ENCODE data around the gene KIR3DL1.
"Not testable (repeated sequence)": the region's sequence is repeated elsewhere in the genome, so short reads cannot be mapped to it uniquely, and the experiment has no call there.

Gene KIR3DL1

DNA sequence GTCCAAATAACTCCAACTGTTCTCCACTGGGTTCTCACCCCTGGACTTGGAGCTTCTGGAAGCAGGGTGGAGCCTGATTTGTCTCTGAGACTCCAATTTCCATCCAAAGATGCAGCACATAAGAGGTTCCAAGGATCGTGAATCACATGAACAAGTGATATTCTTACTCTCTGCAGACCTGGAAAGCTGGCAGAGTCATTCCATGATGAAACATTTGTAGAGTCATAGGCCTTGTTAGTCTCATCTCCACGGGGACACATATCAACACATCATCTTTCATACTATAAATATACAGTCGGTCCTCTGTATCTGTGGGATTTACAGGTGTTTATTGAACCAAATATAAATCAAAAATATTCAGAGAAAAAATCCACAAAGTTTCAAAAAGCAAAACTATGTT lies 1.7 kb upstream of the KIR3DL1 start:
- DNase-seq (ENCODE audit: low read depth) = not testable (repeated sequence)

DNA sequence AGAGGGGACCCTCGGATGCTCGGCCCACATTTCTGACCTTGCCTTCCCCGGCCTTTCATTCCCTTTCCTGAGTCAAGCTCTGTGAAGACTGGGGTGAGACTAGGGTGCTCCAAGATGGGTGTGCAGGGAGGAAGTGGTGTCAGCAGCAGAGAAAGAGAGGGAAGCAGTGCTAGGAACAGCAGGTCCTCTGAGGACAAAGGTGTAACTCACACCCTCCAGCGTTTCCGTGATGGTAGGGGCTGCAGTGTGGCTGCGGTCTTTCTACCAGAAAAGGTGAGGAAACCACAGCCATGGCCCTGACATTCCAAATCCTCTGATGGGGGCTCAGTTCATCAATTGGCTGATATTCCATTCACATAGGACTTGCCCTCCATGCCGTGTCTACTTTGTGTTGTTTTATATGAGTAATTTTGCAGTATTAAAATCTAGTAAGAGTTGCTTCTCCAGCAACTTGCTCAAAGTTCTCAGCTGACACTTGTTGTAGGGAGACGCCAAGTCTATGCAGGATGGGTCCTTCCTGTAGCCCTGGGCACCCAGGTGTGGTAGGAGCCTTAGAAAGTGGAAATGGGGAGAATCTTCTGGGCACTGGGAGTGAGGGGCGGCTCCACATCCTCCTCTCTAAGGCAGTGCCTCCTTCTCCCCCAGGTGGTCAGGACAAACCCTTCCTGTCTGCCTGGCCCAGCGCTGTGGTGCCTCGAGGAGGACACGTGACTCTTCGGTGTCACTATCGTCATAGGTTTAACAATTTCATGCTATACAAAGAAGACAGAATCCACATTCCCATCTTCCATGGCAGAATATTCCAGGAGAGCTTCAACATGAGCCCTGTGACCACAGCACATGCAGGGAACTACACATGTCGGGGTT lies 1.6 kb downstream of the KIR3DL1 start:
- DNase-seq (ENCODE audit: low read depth) = no peak

DNA sequence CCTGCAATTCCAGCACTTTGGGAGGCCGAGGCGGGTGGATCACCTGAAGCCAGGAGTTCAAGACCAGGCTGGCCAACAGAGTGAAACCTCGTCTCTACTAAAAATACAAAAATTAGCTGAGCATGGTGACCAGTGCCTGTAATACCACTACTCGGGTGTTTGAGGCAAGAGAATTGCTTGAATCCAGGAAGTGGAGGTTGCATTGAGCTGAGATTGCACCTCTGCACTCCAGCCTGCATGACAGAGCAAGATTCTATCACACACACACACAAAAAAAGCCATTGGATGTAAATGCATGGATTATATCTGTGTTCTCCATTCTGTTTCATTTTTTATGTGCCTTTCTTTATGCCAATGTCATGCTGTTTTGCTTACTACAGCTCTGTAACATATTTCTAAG lies 8.1 kb downstream of the KIR3DL1 start:
- not testable (repeated sequence) for DNase-seq (ENCODE audit: low read depth)

DNA sequence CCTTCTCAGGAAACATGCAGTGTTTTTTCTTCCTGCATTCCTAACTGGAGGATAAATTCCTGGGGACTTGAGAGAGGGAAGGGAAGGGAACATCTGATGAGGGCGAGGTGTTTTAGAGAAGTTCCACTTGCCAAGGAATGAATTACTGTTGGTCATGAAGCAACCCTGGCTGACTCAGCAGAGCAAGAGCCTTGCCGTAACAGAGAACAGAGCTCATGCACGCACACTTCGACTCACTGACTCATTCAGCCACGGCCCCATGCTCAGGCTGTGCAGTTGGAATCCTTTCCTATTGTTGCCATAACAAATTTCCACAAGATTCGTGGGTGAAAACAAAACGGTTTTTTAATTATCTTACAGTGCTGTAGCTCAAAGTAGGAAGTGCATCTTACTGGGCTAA lies 9.1 kb downstream of the KIR3DL1 start:
- not testable (repeated sequence) for DNase-seq (ENCODE audit: low read depth)

DNA sequence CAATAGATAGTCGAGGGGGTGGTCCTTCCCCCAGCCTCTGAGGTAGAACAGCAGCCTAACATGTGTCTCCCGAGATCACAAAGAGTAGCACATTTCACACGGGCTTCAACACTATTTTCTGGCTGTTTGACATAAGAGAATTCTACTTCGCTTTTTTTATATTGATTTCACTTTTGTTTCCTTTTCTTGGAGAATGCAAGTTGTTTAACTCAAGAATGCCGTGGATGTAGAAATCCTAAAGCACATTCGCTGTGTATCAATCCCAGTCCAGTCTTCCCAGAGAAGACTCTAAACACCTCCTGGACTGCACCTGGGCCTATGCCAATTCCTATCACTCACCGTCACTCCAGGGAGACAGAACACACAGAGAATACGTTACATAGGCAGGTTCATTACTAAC lies 11.8 kb downstream of the KIR3DL1 start:
- not testable (repeated sequence) for DNase-seq (ENCODE audit: low read depth)

DNA sequence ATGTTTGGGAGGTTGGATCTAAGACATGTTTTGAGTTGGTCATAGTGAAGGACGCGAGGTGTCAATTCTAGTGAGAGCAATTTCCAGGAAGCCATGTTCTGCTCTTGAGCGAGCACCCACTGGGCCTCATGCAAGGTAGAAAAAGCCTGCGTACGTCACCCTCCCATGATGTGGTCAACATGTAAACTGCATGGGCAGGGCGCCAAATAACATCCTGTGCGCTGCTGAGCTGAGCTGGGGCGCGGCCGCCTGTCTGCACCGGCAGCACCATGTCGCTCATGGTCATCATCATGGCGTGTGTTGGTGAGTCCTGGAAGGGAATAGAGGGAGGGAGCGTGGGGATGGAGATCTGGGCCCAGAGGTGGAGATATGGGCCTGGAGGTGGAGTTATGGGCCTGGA lies 16.2 kb downstream of the KIR3DL1 start, which contains the start of gene KIR2DS4:
TSS of gene KIR2DS4 (plus strand) at position 181 of the 400 bp plus-strand sequence.
- not testable (repeated sequence) for DNase-seq (ENCODE audit: low read depth)

DNA sequence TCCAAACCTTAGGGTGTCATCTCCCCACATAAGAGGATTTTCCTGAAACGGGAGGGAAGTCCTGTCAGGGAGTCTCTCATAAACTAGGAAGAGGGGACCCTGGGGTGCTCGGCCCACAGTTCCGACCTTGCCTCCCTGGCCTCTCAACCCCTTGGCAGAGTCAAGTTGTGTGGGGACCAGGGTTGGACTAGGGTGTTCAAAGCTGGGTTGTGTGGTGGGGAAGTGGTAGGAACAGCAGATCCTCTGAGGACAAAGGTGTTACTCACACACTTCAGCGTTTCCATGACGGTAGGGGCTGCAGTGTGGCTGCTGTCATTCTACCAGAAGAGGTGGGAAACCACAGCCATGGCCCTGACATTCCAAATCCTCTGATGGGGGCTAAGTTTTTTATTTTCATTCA lies 18.9 kb downstream of the KIR3DL1 start:
- DNase-seq (ENCODE audit: low read depth) = not testable (repeated sequence)

DNA sequence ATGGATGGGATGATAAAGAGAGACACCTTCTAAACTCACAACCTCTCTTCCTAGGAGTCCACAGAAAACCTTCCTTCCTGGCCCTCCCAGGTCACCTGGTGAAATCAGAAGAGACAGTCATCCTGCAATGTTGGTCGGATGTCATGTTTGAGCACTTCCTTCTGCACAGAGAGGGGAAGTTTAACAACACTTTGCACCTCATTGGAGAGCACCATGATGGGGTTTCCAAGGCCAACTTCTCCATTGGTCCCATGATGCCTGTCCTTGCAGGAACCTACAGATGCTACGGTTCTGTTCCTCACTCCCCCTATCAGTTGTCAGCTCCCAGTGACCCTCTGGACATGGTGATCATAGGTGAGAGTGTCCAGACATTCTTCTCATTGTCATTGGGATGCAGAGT lies 21.3 kb downstream of the KIR3DL1 start:
- not testable (repeated sequence) for DNase-seq (ENCODE audit: low read depth)

DNA sequence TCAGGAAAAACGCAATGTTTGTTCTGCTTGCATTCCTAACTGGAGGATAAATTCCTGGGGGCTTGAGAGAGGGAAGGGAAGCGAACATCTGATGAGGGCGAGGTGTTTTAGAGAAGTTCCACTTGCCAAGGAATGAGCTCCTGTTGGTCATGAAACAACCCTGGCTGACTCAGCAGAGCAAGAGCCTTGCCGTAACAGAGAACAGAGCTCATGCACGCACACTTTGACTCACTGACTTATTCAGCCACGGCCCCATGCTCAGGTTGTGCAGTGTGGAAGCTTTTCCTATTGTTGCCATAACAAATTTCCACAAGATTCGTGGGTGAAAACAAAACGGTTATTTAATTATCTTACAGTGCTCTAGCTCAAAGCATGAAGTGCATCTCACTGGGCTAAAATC lies 26.9 kb downstream of the KIR3DL1 start:
- DNase-seq (ENCODE audit: low read depth) = not testable (repeated sequence)

DNA sequence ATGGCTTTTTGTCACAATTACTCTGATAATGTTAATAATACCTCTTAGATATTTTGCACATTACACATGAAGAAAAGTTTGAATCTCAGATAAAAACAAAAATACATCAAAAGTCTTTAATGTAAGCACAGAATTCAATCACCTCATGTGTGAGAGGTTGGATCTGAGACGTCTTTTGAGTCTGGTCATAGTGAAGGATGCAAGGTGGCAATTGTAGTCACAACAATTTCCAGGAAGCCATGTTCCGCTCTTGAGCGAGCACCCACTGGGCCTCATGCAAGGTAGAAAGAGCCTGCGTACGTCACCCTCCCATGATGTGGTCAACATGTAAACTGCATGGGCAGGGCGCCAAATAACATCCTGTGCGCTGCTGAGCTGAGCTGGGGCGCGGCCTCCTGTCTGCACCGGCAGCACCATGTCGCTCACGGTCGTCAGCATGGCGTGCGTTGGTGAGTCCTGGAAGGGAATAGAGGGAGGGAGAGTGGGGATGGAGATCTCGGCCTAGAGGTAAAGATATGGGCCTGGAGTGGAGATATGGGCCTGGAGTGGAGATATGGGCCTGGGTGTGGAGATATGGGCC lies 33.9 kb downstream of the KIR3DL1 start, which contains the start of gene KIR3DL2:
TSS of gene KIR3DL2 (plus strand) at position 383 of the 580 bp plus-strand sequence. CDS start at position 416, 33 bp downstream.
- not testable (repeated sequence) for DNase-seq (ENCODE audit: low read depth)

DNA sequence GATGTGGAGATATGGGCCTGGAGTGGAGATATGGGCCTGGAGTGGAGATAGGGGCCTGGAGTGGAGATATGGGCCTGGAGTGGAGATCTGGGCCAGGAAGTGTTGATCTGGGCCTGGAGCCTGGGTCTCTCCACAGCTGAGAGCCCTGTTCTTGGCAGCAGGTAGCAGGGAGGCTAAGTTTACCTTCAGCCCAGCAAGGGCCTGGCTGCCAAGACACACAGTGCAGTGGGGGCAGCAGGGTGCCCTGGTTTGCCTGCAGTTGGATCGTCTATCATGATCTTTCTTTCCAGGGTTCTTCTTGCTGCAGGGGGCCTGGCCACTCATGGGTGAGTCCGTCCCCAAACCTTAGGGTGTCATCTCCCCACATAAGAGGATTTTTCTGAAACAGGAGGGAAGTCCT lies 34.7 kb downstream of the KIR3DL1 start:
- no peak for DNase-seq (ENCODE audit: low read depth)

DNA sequence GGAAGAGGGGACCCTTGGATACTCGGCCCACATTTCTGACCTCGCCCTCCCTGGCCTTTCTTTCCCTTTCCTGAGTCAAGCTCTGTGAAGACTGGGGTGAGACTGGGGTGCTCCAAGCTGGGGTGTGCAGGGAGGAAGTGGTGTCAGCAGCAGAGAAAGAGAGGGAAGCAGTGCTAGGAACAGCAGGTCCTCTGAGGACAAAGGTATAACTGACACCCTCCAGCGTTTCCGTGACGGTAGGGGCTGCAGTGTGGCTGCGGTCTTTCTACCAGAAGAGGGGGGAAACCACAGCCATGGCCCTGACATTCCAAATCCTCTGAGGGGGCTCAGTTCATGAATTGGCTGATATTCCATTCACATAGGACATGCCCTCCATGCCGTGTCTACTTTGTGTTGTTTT lies 35.1 kb downstream of the KIR3DL1 start:
- no peak for DNase-seq (ENCODE audit: low read depth)

DNA sequence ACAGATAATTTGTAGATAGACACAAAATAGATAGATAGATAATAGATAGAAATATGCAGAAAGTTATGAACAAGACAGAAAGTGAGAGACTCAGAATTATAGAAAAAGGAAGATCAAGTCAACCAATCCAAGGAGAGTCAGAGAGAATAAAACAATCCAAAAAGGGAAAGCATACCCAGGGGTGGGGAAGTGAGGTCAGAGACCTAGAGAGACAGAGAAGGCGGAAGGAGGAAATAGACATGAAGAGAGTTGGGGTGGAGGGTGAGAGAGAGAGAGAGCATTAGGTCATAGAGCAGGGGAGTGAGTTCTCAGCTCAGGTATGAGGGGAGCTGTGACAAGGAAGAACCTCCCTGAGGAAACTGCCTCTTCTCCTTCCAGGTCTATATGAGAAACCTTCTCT lies 39.0 kb downstream of the KIR3DL1 start:
- DNase-seq (ENCODE audit: low read depth) = not testable (repeated sequence)

DNA sequence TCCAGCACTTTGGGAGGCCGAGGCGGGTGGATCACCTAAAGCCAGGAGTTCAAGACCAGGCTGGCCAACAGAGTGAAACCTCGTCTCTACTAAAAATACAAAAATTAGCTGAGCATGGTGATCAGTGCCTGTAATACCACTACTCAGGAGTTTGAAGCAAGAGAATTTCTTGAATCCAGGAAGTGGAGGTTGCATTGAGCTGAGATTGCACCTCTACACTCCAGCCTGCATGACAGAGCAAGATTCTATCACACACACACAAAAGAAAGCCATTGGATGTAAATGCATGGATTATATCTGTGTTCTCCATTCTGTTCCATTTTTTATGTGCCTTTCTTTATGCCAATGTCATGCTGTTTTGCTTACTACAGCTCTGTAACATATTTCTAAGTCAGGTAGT lies 42.2 kb downstream of the KIR3DL1 start:
- not testable (repeated sequence) for DNase-seq (ENCODE audit: low read depth)

DNA sequence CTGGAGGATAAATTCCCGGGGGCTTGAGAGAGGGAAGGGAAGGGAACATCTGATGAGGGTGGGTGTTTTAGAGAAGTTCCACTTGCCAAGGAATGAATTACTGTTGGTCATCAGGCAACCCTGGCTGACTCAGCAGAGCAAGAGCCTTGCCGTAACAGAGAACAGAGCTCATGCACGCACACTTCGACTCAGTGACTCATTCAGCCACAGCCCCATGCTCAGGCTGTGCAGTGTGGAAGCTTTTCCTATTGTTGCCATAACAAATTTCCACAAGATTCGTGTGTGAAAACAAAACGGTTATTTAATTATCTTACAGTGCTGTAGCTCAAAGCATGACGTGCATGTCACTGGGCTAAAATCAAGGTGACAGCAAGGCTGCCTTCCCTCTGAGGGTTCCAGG lies 43.2 kb downstream of the KIR3DL1 start:
- not testable (repeated sequence) for DNase-seq (ENCODE audit: low read depth)

DNA sequence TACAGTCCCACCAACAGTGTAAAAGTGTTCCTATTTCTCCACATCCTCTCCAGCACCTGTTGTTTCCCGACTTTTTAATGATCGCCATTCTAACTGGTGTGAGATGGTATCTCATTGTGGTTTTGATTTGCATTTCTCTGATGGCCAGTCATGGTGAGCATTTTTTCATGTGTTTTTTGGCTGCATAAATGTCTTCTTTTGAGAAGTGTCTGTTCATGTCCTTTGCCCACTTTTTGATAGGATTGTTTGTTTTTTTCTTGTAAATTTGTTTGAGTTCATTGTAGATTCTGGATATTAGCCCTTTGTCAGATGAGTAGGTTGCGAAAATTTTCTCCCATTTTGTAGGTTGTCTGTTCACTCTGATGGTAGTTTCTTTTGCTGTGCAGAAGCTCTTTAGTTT lies 47.2 kb downstream of the KIR3DL1 start:
- DNase-seq (ENCODE audit: low read depth) = not testable (repeated sequence)

DNA sequence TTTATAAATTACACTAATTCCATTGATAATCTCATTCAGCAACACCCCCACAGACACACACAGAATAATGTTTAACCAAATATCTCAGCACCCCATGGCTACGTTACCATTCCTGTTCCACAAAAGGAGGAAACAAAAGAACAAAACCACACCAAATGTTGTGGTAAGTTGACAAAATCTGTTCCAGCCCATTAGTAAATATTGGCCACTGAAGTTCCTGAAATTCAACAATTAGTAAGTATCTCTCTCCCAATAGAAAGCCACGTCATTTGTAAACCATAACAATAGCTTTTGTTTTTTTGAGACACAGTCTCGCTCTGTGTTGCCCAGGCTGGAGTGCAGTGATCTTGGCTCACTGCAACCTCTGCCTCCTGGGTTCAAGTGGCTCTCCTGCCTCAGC lies 55.4 kb downstream of the KIR3DL1 start:
- no peak for DNase-seq (ENCODE audit: low read depth)

DNA sequence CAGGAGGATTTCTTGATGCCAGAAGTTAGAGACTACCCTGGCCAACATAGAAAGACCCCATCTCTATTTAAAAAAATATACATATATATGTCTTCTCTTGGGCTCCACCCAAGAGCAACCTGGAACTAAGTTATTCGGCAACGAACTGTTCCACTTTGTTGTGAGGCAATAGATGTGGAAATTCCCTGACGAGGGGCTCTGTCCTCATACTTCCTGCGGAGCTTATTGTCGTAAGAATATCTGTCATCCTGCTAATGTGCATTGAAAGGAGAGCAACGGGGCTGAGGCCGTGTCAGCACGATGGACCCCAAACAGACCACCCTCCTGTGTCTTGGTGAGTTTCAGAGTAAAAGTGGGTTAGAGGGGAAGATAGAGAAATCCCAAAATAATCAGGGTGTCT lies 57.7 kb downstream of the KIR3DL1 start, which contains the start of gene FCAR:
TSS of gene FCAR (plus strand) at position 246 of the 400 bp plus-strand sequence. CDS start at position 301, 55 bp downstream.
- no peak for DNase-seq (ENCODE audit: low read depth)

DNA sequence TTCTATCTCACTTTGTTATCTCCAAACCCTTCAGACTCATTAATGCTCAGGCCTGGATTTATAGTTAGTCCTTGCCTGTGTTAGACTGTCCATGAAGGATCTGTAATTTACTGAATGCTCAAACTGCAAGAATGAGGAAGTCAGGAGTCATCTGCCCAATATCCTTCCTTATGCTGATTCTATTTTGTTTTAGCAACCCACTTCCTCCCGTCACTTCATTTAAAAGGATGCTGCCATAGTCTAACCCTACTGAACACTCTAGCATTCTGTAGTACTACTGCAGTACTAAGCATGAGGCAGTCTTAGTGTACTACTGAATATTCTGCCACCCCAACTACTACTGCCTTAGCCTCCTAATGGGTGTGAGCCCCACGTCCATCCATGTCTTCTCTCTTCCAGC lies 59.2 kb downstream of the KIR3DL1 start:
- no peak for DNase-seq (ENCODE audit: low read depth)

DNA sequence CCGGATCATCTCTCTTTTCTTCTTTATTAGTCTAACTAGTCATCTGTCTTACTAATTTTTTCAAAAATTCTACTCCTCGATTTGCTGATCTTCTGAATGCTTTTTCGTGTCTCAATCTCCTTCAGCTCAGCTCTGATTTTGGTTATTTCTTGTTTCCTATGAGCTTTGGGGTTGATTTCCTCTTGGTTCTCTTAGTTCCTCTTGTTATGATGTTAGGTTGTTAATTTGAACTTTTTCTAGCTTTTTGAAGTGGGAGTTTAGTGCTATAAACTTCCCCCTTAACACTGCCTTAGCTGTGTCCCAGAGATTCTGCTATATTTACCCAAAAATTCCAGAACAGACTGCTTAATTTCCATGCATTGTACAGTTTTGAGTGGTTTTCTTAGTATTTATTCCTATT lies 61.2 kb downstream of the KIR3DL1 start:
- no peak for DNase-seq (ENCODE audit: low read depth)
